ENCODE data around the gene NPY.

- no peak for TF ChIP-seq CTCF (conservative IDR thresholded peaks at IDR 0.05 in 1 of 2, IDR thresholded peaks at IDR 0.05 in 1 of 2; ENCODE audit: low read depth in 1 of 2, low read length in 2 of 2)
- TF ChIP-seq EZH2 (IDR thresholded peaks at IDR 0.05; ENCODE audit: low read length, missing control alignments), result peak; percentile 59
These were observed 913 bp downstream of the NPY start for GRCh38 chr7:24284699-24285506.

Data from fibroblast of lung (primary cell).